ENCODE results near the gene CCDC28B.

GRCh38 chr1:32199717-32200072 lies 700 bp upstream of the CCDC28B start:
- TF ChIP-seq ZFP30 (CRISPR knock-in tag; IDR thresholded peaks at IDR 0.05) = no peak
- no peak for TF ChIP-seq CREB5 (CRISPR knock-in tag; IDR thresholded peaks at IDR 0.05; ENCODE audit: low read depth)
- TF ChIP-seq PATZ1 (CRISPR knock-in tag; IDR thresholded peaks at IDR 0.05; ENCODE audit: borderline replicate concordance) = no peak
- no peak for TF ChIP-seq POU6F1 (CRISPR knock-in tag; IDR thresholded peaks at IDR 0.05; ENCODE audit: borderline replicate concordance, low read depth)
- TF ChIP-seq ARNTL (CRISPR knock-in tag; IDR thresholded peaks at IDR 0.05; ENCODE audit: borderline replicate concordance, low read depth) = no peak
- TF ChIP-seq ESRRG (CRISPR knock-in tag; IDR thresholded peaks at IDR 0.05) = no peak
- no peak for TF ChIP-seq BACH2 (CRISPR knock-in tag; IDR thresholded peaks at IDR 0.05; ENCODE audit: borderline replicate concordance)
- TF ChIP-seq RARB (CRISPR knock-in tag; IDR thresholded peaks at IDR 0.05) = no peak
- no peak for TF ChIP-seq PPARA (CRISPR knock-in tag; IDR thresholded peaks at IDR 0.05; ENCODE audit: borderline replicate concordance)
- TF ChIP-seq TCF4 (CRISPR knock-in tag; IDR thresholded peaks at IDR 0.05; ENCODE audit: borderline replicate concordance) = no peak

All from SK-N-SH treated with all-trans-retinoic acid at 6 μM for 48 hours (cell line).